Astrocyte of the hippocampus (primary cell): Measurements from ENCODE around the gene CORO2A.
A peak's percentile ranks its signal among the peaks of the same experiment; 100 is the strongest.
"Not testable (repeated sequence)": the region's sequence is repeated elsewhere in the genome, so short reads cannot be mapped to it uniquely, and the experiment has no call there.

Experiments
- DNase-seq: peaks from one replicate; pipeline ENCODE4 v3.0.0; 2011; ENCODE audit warnings: low read depth, low spot score

Gene CORO2A

DNA sequence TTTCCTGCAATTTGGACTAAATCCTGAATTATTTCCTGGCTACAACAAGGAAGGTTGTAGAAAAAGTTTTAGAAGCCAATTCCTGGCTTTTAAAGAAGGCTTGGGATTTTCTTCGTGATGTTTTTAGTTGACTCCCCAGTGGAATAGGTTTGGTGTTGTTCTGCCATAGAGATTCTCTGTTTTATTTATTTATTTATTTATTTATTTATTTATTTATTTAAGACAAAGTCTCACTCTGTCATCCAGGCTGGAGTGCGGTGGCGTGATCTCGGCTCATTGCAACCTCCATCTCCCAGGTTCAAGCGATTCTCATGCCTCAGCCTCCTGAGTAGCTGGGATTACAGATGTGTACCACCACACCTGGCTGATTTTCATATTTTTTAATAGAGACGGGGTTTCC lies 75.3 kb downstream of the CORO2A start:
- not testable (repeated sequence) for DNase-seq

DNA sequence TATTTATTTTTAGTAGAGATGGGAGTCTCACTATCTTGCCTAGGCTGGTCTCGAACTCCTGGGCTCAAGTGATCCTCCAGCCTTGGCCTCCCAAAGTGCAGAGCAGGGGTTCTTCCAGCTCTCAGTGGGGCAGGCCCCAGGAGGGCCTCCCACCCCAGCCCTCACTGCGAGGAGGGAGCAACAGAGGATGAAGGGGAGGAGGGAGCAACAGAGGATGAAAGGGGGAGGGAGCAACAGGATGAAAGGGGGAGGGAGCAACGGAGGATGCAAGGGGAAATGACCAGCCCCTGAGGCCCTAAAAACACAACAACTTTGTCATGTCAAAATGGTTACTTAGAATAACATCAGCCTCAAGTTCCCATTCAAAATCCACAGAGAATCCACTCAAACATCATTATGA lies 83.4 kb downstream of the CORO2A start:
- no peak for DNase-seq

DNA sequence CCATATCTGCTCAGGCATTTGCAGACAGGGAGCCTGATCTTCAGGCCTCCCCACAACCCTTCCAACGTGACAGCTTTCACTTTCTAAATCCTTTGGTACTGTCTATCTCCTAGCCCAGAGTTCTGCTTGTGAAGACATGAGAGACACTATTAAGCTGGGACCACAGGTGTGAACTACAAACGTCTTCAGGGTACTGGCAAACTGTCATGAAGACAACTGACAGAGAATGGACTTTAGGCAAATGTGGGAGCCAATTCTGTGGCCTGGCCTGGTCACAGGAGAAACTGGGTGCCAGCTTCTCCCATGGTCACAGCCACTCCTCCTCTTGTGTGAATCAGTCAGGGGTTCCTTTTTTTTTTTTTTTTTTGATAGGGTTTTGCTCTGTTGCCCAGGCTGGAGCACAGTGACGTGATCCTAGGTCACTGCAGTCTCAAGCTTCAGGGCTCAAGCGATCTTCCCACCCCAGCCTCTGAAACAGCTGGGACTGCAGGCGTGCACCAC lies 83.9 kb downstream of the CORO2A start:
- no peak for DNase-seq

DNA sequence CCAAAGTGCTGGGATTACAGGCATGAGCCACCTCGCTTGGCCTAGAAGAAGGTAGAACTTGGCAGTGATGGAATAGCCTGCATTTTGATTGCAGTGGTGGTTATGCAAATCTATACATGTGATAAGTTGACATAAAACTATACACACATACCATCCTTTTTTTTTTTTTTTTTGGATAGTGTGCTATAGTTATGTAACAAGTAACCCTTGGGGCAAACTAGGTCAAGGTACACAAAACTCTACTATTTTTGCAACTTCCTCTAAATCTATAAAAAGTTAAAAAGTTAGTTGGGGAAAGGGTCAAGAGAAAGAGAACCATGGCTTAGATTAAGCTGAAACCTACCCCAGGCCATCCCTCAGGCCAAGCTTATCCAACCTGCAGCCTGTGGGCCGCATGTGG lies 84.5 kb downstream of the CORO2A start:
- DNase-seq = no peak

DNA sequence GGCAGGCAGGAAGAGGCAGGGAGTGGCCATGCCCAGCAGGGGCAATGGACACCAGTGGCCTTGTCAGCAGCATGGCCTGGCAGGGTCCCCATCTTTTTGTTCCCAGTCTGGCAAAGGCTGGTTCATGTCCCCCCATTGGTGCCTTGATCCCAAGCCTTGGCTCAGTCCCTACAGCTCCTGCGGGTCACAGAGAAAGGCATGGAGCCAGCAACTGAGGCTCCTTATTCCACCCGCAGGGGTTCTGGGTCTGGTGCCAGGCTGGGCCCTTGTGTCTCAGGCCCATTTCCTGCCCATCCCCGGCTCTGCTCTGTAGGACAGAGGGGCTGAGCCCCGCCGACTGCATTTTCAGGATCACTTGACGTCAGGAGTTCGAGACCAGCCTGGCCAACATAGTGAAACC lies 87.4 kb downstream of the CORO2A start:
- DNase-seq = no peak

DNA sequence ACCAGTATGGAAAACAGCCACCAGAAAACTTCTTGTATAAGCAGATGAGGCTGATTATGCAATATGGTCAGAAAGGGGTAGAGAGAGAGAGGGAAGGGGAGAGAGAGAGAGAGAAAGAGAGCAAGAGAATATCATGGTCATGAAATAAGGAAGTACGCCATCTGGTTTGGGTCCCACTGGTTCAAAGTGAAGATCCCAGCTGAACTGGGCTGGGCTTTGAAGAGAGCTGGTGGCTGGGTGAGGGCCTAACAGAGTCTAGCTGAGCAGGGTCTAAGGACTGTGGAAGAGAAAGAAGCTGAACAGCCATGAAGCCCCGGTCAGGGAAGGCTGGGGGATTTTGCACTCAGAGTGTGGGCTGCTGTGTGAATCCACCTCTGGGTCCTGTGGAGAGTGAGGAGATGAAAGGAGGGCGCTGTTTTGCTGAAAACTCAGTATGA lies 88.0 kb downstream of the CORO2A start:
- no peak for DNase-seq

DNA sequence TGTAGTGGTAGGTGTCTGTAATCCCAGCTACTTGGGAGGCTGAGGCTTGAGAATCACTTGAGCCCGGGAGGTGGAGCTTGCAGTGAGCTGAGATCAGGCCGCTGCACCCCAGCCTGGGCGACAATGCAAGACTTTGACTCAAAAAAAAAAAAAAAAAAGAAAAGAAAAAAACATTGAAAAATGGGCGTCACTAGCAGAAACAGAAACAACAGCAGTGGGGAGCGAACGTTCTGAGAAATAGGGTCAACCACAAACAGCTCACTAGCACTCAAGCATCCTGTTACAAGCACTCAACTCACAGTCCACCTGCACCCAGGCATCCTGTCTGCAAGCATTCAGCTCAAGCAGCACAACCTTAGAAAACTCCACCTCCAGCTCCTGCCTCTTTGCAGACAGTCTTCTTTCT lies 90.6 kb downstream of the CORO2A start:
- peak; percentile 11 for DNase-seq

DNA sequence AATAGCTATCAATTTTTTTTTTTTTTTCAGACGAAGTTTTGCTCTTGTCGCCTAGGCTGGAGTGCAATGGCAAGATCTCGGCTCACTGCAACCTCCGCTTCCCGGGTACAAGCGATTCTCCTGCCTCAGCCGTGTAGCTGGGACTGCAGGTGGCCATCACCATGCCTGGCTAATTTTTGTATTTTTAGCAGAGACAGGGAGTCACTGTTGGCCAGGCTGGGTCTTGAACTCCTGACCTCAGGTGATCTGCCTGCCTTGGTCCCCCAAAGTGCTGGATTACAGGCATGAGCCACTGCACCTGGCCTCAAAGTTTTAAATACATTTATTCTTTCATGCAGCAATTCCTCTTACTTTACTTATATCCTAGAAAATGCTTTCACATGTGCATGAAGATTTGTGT lies 91.0 kb downstream of the CORO2A start:
- no peak for DNase-seq

DNA sequence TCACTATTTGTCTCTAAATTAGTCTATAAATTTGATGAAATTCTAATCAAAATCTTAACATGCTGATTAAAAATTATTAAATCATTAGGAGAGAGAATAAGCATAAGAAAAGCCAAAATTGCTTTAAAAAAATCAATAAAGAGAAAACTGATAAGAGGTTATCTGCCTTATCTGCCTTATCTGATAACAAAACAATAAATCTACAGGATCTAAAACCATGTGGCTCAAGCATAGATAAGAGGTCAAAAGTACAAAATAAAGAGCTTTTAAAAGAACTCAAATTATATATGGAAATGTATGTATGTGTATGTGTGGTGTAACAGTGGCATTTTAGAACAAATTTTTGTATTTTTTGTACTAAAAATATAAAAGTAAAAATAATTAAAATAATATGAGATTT lies 92.0 kb downstream of the CORO2A start:
- DNase-seq = no peak

DNA sequence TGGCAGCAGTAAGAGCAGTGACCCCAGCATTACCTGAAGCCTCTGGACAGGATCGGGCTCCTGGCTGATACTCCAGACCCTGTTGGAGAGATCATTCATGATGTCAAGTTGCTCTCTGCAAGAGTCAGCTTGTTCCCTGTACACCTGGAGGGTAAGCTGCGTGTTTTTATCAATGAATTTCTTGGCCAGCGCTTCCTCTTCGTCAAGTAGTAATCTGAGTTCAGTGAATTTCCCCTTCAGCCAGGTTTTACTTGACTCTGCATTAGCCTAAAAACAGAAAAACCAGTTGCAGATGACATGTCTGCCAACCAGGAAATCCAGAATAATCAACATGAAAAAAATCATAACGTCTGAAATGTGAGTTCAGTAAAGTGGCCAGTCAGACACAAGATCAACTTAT lies 92.5 kb downstream of the CORO2A start:
- DNase-seq = no peak

DNA sequence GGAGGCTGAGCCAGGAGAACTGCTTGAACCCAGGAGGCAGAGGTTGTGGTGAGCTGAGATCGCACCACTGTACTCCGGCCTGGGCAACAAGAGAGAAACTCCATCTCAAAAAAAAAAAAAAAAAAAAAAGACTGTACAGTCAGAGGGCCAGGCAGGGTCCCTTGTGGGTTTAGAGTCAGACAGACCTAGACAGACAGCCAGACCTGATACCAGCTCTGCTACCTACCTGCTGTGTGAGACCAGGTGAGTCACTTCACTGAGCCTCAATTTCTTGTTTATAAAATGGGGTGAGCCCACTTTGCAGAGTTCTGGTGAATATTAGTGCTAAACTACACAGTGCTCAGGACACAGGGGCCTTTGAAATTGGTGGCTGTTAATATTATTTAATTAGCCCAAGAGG lies 93.1 kb downstream of the CORO2A start:
- DNase-seq = no peak

DNA sequence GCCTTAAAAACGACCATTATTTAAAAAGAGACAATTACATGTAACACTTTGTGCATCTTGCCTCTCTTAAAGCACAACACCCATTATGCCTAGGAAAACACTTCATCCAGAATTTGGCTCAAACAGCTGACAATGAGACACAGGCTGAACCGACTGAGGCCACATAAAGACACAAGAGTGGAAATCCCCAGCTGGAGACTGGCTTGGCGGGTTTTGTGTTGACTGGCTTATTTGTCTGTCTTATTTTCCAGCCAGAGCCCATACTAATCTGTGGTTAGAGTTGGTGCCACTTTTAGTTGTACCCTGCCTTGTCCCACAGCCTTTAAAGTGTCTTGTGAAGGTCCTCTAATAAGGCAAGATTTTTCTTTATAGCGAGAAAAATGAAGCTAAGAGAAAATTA lies 94.6 kb downstream of the CORO2A start:
- DNase-seq = peak; percentile 47

DNA sequence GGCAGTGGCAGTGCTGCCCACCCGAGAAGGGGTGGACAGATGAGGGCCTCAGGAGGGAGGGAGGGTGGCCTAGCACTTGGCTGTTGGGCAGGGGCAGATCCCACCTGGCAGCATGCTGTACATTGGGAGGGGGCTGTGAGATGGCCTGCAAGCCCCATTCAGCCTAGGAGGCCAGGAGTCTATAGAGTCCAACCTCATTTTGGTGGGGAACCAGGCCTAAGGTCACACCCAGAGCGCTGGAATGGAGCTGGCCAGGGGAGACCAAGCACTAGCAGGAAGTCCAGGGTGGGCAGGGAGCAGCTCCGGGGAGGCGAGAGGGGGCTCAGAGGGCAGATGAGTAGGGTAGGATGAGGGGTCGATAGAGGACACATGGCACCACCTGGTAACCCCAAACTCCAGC lies 96.3 kb downstream of the CORO2A start:
- no peak for DNase-seq

DNA sequence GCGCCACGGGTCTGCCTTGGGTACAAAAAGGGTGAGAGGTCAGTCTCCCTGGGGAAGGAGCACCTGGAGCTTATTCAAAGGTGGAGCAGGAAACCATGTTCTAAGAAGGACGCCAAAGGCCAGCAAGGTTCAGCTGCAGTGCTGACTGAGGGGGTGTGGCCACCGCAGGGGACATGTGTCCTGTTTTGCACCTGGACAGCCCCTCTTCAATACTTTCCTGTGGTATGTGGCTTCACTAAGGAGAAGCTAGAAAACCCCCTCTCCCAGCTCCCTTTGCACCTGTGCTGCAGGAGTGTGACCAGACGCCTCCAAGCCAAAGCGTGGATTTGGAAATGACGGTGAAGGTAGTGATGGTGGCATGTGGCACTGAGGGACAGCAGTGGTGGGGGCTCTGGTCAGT lies 97.0 kb downstream of the CORO2A start:
- no peak for DNase-seq

DNA sequence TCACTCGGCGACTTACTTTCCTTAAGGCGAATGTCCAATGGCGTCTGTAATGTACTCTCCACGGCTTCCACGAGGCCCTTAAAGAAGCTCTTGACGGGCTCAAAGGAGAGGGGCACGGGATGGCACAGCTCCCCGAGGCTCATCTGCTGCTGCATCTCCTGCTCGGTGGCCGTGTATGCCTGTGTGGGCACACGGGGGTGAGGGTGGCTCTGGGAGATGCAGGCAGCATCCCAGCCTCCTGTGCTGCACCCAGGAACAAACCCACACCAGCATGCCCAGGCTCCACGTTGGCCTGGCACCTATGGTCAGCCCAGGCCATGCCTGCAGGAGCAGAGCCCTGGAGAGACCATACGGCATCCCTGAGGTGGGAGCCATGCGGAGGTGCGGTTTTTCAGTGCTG lies 97.6 kb downstream of the CORO2A start:
- no peak for DNase-seq

DNA sequence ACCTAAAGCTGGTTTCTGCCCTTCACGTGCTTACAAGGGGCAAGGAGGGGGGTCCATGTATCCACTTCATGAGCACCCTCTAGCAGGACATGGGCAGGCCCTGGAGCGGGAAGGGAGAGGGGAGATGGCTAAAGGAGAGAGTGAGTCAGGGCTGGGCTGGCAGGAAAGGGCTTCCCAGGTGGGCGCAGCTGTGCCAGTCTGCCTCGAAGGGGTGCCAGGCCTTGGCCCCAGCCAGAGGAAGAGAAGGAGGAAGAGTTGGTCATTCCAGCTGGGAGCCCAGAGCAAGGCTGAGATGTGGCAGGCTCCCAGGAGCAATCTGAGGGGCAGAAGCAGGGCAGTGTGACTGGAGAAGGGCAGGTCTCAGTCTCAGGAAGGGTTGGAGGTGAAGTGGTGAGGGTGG lies 98.1 kb downstream of the CORO2A start:
- no peak for DNase-seq

DNA sequence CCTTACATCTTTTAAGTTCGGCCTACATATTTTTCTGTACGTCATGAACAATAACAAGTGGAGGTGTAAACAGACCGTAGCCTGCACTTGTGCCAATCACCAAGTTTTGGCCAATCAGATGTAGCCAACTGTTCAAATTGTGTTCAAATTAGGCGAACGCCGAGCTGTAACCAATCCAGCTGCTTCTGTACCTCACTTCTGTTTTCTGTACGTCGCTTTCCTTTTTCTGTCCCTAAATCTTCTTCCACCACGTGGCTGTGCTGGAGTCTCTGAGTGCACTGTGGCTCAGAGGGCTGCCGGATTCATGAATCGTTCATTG lies 99.9 kb downstream of the CORO2A start:
- no peak for DNase-seq

DNA sequence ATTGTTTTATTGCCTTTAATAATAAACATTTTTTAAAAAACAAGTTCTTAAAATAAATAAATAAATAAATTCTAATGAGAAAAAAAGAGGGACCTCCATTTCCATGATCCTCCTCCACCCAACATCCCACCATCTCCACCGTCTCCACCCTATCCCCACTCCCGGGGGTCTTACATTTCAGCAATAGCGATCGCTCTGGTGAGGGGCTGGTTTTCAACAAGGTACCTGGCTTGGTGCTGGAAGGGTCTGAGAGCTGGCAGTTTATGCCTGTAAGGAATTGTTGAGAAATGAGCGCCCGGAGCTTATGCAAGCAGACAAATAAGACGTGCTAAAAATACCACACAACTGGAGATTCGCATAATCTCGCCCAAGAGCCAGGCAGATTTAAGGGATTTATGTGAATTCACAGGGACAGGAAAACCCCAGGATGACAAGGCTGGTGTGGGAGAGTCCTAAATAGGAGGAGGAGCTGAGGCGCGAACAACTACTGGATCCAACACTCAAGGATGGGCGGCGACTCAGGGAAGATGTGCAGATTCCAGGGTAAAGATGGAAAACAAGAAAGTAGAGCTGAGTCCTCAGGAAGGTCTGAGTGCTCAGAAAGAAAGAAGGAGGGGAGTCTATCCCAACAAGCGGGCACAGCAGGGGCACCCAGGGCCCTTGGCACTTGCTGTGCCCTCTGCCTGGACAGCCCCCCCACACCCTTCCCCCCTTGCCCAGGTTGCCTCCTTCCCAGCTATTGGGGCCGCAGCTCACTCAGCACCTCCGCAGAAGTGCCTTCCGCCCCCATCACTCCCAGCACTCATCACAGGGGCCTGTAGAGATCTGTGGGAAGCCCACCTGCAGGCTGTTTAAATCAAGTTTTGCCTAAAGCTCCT lies 100.5 kb downstream of the CORO2A start:
- DNase-seq = no peak

DNA sequence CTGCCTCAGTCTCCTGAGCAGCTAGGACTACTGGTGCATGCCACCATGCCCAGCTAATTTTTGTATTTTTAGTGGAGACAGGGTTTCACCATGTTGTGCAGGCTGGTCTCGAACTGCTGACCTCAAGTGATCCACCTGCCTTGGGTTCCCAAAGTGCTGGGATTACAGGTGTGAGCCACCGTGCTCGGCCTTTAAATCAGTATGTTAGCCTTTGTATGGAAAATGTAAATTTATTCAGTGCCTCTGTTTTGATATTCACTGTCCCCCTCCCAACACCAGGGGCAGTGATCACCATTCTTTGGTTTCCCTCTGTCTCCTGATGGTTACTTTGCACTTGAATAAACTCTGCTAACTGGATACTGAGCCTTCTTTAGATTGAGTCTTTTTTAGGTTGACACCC lies 101.8 kb downstream of the CORO2A start:
- not testable (repeated sequence) for DNase-seq

DNA sequence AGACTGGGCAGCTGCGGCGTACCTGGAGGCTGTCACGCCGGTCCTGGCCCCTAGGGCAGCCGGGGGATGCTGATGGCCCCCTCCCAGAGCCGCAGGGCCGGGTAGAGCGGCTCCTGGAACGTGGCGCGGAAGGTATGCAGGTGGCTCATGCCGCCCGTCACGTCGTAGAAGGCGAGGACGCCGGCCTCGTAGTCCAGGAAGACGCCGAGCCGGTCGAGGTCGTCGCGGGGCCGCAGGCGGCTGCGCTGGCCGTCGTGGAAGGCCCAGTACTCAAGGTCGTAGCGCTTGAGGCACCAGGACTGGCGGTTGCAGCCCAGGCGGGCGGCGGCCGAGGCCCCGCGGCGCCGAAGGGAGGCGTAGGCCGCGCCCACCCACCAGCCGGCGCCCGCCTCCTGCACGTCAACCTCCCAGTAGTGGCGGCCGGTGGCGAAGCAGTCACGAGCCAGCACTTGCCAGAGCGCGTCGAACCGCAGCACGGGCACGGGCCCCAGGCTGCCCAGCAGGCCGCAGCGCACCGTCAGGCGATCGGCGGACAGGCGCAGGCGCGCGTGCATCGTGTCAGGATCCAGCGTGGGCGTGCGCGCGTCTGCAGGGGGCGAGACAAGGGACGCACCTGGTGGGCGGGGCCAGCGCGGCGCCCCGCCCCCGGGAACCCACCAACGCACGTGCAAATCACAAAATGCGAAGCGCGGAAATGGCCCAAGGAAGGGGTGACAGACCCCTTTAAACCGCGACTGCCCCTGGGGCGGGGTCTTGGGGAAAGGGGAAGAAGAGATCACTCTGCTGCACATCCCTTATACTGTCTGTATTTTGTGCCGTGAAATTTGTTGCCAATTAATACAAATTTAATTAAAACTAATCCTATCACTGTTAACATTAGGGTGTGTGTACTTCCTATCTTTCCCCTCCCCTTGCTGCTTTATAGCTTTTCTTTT lies 104.8 kb downstream of the CORO2A start:
- DNase-seq = peak; percentile 75

DNA sequence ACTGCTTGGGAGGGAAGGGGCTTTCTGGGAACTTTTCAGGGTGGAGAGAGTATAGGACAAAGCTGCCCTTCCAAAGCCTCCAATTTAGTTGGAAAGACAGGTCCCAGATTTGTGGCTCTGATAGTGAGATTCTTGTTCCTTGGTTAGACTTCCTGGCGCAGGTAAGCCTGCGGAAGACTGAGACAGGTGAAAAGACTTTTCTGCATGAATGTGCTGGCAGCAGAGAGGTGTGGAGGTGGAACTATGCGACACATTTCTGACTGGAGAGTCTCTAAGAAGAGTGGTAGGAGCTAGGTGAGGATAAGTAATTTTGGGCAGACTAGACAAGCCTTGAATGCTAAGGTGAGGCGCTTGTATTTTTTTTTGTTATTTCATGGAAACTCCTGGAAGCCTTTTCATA lies 106.0 kb downstream of the CORO2A start:
- DNase-seq = no peak

DNA sequence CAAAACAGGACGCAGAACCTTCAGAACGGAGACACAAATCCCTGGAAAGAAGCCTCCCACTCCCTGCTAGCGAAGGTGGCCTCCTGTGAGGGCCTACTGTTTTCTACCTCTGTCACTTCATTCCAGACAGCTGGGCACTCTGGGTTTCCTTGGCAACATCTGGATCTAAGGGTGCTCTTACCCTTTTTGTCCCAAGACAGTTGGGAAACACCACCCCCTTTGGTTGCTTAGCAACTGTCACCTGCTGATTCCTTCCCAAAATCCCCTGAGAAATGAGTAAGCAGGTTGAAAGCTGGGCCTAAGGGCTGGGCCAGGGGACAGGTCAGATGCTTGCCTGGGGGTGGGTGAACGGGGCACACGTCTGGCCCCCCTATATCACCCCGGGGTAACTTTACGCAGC lies 106.5 kb downstream of the CORO2A start:
- DNase-seq = no peak

DNA sequence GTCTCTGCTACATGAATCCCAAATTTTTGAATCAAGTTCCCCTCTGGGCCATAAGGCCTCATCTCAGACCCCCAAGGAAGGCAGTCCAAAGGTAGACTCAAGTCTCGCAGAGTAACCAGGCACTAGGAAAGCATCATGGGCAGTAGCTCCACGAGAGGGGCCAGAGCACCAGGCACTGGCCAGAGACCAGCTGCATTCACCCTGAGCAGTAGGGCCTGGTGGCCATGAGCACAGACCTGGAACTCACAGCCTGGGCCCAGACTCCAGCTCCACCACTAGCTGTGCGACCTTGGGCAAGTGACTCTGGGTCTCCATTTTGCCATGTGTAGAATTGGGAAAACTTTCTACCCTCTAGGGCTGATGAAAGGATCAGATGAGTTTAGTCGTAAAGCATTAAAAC lies 107.4 kb downstream of the CORO2A start:
- no peak for DNase-seq
